Naive thymus-derived CD4-positive, alpha-beta T cell (primary cell): ENCODE measurements around the gene FGD3. TPM values are rescaled to one million over a fixed set of nuclear protein-coding genes. Genes with fewer than 3 reads are reported as not detected.
"Not testable (repeated sequence)": the region's sequence is repeated elsewhere in the genome, so short reads cannot be mapped to it uniquely, and the experiment has no call there.

Experiments
- ATAC-seq: fragments of 150-1000 bp; cut with Tn5 transposase; 2 replicates; pipeline ENCODE4 v1.10.0; 2021; ENCODE audit warnings: mild to moderate bottlenecking, moderate library complexity
- CTCF ChIA-PET: fragments of 350-600 bp; sonication (Branson Sonifier 250); formaldehyde crosslinking; loops from one replicate; lab custom pipeline; 2021; ENCODE audit warnings: antibody characterized with exemption; lab: Charles Lee
- POLR2A ChIA-PET: fragments of 350-600 bp; sonication (Branson Sonifier 250); formaldehyde crosslinking; loops from one replicate; lab custom pipeline; 2021; ENCODE audit warnings: antibody characterized with exemption, inconsistent platforms; lab: Charles Lee
- DNase-seq, 9 donors: peaks; one replicate each; pipeline versions ENCODE4 v3.0.0 to v3.0.0-alpha.2; 2020 to 2022; ENCODE audit warnings: mixed read lengths in 1 of 9
- H3K27ac ChIP-seq: one replicate; pipeline ENCODE4 v1.7.0; 2013; ENCODE audit warnings: mild to moderate bottlenecking, low read depth, low read length, moderate library complexity
- H3K27me3 ChIP-seq, 2 donors: one replicate each; pipeline ENCODE4 v1.7.0; 2013; ENCODE audit warnings: low read length in 2 of 2, mild to moderate bottlenecking in 2 of 2, moderate library complexity in 2 of 2; ENCODE audit not compliant: control insufficient read depth in 2 of 2, insufficient read depth in 2 of 2
- H3K36me3 ChIP-seq, 3 experiments: 1 replicate in 2 of 3; 2 replicates in 1 of 3; pipeline ENCODE4 v1.7.0; 2013; ENCODE audit warnings: low read length in 3 of 3, mild to moderate bottlenecking in 3 of 3, moderate library complexity in 1 of 3; ENCODE audit not compliant: insufficient read depth in 3 of 3, control insufficient read depth in 2 of 3
- H3K4me1 ChIP-seq, 2 donors: one replicate each; pipeline ENCODE4 v1.7.0; 2013; ENCODE audit warnings: low read length in 2 of 2, mild to moderate bottlenecking in 2 of 2, moderate library complexity in 1 of 2; ENCODE audit not compliant: control insufficient read depth in 2 of 2, insufficient read depth in 2 of 2
- H3K4me3 ChIP-seq: 2 replicates; pipeline ENCODE4 v1.7.0; 2013; ENCODE audit warnings: mild to moderate bottlenecking, low read length
- H3K9me3 ChIP-seq, 3 experiments: 1 replicate in 2 of 3; 2 replicates in 1 of 3; pipeline ENCODE4 v1.7.0; 2013; ENCODE audit warnings: low read length in 3 of 3; ENCODE audit not compliant: control insufficient read depth in 2 of 3
- H3K27ac Mint-ChIP-seq, 9 donors: one replicate each; pipeline ENCODE4 v1.8.0; 2020 to 2022; ENCODE audit warnings: mixed read lengths in 9 of 9, mild to moderate bottlenecking in 8 of 9, moderate library complexity in 5 of 9, inconsistent platforms in 2 of 9
- H3K27me3 Mint-ChIP-seq, 5 donors: one replicate each; pipeline ENCODE4 v1.8.0; 2021 to 2022; ENCODE audit warnings: mixed read lengths in 5 of 5, mild to moderate bottlenecking in 1 of 5
- H3K36me3 Mint-ChIP-seq, 5 donors: one replicate each; pipeline ENCODE4 v1.8.0; 2020 to 2022; ENCODE audit warnings: mixed read lengths in 5 of 5, mild to moderate bottlenecking in 3 of 5, inconsistent platforms in 1 of 5
- H3K4me1 Mint-ChIP-seq, 7 donors: one replicate each; pipeline ENCODE4 v1.8.0; 2020 to 2022; ENCODE audit warnings: mixed read lengths in 7 of 7, mild to moderate bottlenecking in 3 of 7, inconsistent platforms in 1 of 7
- H3K4me3 Mint-ChIP-seq, 10 donors: one replicate each; pipeline ENCODE4 v1.8.0; 2020 to 2022; ENCODE audit warnings: mild to moderate bottlenecking in 10 of 10, mixed read lengths in 10 of 10, moderate library complexity in 6 of 10, inconsistent platforms in 2 of 10
- H3K9me3 Mint-ChIP-seq, 11 donors: one replicate each; pipeline ENCODE4 v1.8.0; 2020 to 2022; ENCODE audit warnings: mixed read lengths in 11 of 11, mild to moderate bottlenecking in 4 of 11, inconsistent platforms in 1 of 11, moderate library complexity in 1 of 11
- intact Hi-C, 2 donors: fragments of 100-400 bp; cut with micrococcal nuclease; formaldehyde crosslinking; loops; one replicate each; pipeline ENCODE4 v1.15.1; 2023
- polyA plus RNA-seq, 2 donors: library from polyadenylated mRNA; unstranded; fragments of 300-500 nt; fragmentation: Illumina TruSeq; gene quantifications; one replicate each; pipeline ENCODE4 v1.2.3, GENCODE V29; 2021
- total RNA-seq, 6 experiments: library from RNA in 5 of 6; stranded (reverse) in 5 of 6; gene quantifications; 1 replicate in 5 of 6; 2 replicates in 1 of 6; pipeline ENCODE4 v1.2.3 and lab custom pipeline; 2021 to 2026

FGD3 gene
- total and polyA plus RNA-seq, 7 experiments from 2014 or later: 114 to 341 (median 193) TPM

- peaks cover 0 to 8% of the 10 kb centered on the region in 2 donors for H3K4me1 ChIP-seq
- H3K4me1 Mint-ChIP-seq: peaks cover 14 to 46% (median 25%) of the 10 kb centered on the region in 7 donors
- peaks cover 0 to 1% (median 0%) of the 10 kb centered on the region in 11 donors for H3K9me3 Mint-ChIP-seq
- H3K36me3 Mint-ChIP-seq: peaks cover under 1 to 45% (median 30%) of the 10 kb centered on the region in 5 donors
- peak overlapping the region; percentile 0 for H3K27ac ChIP-seq
- ChIA-PET POLR2A (interaction anchor here (0.6 to 8.5 kb wide), 8 partner anchors 10 to 155 kb away, joined by 3 to 99 read pairs (median 8); no protein-coding TSS in a partner anchor), CTCF (interaction anchor here (0.7 to 3.0 kb wide), 6 partner anchors 9 to 57 kb away, joined by 3 to 16 read pairs (median 6); no protein-coding TSS in a partner anchor)
- intact Hi-C loops: loop anchor here in 1 of 2 donors (2.0 kb wide), 1 partner anchor 15 kb away; no protein-coding TSS in a partner anchor
- H3K36me3 ChIP-seq: peaks cover 20 to 89% (median 50%) of the 10 kb centered on the region in 3 experiments
- DNase-seq (no peak), ATAC-seq (no peak)
- H3K4me3 Mint-ChIP-seq: peak overlapping the region in 2 of 10 donors; percentile 14 to 20
- H3K27me3 ChIP-seq: no peaks in the 10 kb centered on the region
- H3K27me3 Mint-ChIP-seq: no peaks in the 10 kb centered on the region
- H3K27ac Mint-ChIP-seq: peak overlapping the region in 8 of 9 donors; percentile 27 to 91 (median 84)
- H3K4me3 ChIP-seq: no peak overlapping the region
- no peaks in the 10 kb centered on the region for H3K9me3 ChIP-seq
These were observed 66.7 kb downstream of the FGD3 start for GRCh38 chr9:93013856-93014582.

- not testable (repeated sequence) for H3K4me3 ChIP-seq, DNase-seq, H3K9me3 Mint-ChIP-seq, H3K27me3 ChIP-seq, H3K9me3 ChIP-seq, ATAC-seq, H3K4me3 Mint-ChIP-seq, H3K27me3 Mint-ChIP-seq
- ChIA-PET POLR2A (interaction anchor here (1.1 to 8.5 kb wide), 6 partner anchors 10 to 50 kb away, joined by 4 to 99 read pairs (median 12); no protein-coding TSS in a partner anchor), CTCF (interaction anchor here (1.1 to 3.0 kb wide), 4 partner anchors 10 to 35 kb away, joined by 4 to 16 read pairs (median 10); no protein-coding TSS in a partner anchor)
- peak overlapping the region in 4 of 9 donors; percentile 19 to 72 (median 38) for H3K27ac Mint-ChIP-seq
- H3K4me1 Mint-ChIP-seq: peaks cover 22 to 47% (median 29%) of the 10 kb centered on the region in 7 donors
- peaks cover 8 to 47% (median 33%) of the 10 kb centered on the region in 5 donors for H3K36me3 Mint-ChIP-seq
- H3K27ac ChIP-seq: peak overlapping the region; percentile 23
- peaks cover 3 to 14% of the 10 kb centered on the region in 2 donors for H3K4me1 ChIP-seq
- intact Hi-C loops: loop anchor here in 1 of 2 donors (2.0 kb wide), 1 partner anchor 14 kb away; no protein-coding TSS in a partner anchor
- peaks cover 19 to 89% (median 51%) of the 10 kb centered on the region in 3 experiments for H3K36me3 ChIP-seq
These were observed 67.9 kb downstream of the FGD3 start for GRCh38 chr9:93015190-93015589.

GRCh38 chr9:93017621-93018020, 70.3 kb downstream of the FGD3 start:
- Mint-ChIP-seq H3K9me3 (peaks cover 0 to 1% (median 0%) of the 10 kb centered on the region in 11 donors), H3K4me1 (peaks cover 22 to 64% (median 50%) of the 10 kb centered on the region in 7 donors), H3K27me3 (no peaks in the 10 kb centered on the region), H3K27ac (peak overlapping the region in 8 of 9 donors; percentile 74 to 100 (median 92)), H3K4me3 (no peak overlapping the region), H3K36me3 (peaks cover 8 to 61% (median 34%) of the 10 kb centered on the region in 5 donors)
- no peaks in the 10 kb centered on the region for H3K27me3 ChIP-seq
- H3K4me1 ChIP-seq: peaks cover 9 to 34% of the 10 kb centered on the region in 2 donors
- no peak overlapping the region for H3K4me3 ChIP-seq
- ChIA-PET POLR2A (interaction anchor here (0.9 to 18.3 kb wide), 5 partner anchors 9 to 51 kb away, joined by 3 to 233 read pairs (median 25); no protein-coding TSS in a partner anchor), CTCF (interaction anchor here (0.9 kb wide), 1 partner anchor 39 kb away, joined by 3 read pairs; no protein-coding TSS in a partner anchor)
- DNase-seq: peak in 1 of 9 donors; percentile 8
- H3K36me3 ChIP-seq: peaks cover 22 to 93% (median 45%) of the 10 kb centered on the region in 3 experiments
- H3K9me3 ChIP-seq: no peaks in the 10 kb centered on the region
- intact Hi-C loops: no loop called here
- peak overlapping the region; percentile 90 for H3K27ac ChIP-seq
- no peak for ATAC-seq

GRCh38 chr9:93020151-93020550, 72.8 kb downstream of the FGD3 start:
- H3K36me3 Mint-ChIP-seq: peaks cover 8 to 53% (median 31%) of the 10 kb centered on the region in 5 donors
- no peak for ATAC-seq
- ChIA-PET CTCF (interaction anchor here (0.8 to 1.3 kb wide), 5 partner anchors 8 to 304 kb away, joined by 3 to 4 read pairs (median 4); no protein-coding TSS in a partner anchor), POLR2A (interaction anchor here (0.7 to 19.6 kb wide), 13 partner anchors 8 to 114 kb away, joined by 3 to 365 read pairs (median 4); partner anchors contain the start of genes NINJ1 and SUSD3)
- H3K9me3 Mint-ChIP-seq: peaks cover 0 to 1% (median 0%) of the 10 kb centered on the region in 11 donors
- Histone ChIP-seq H3K36me3 (peaks cover 24 to 93% (median 42%) of the 10 kb centered on the region in 3 experiments), H3K4me3 (no peak overlapping the region), H3K9me3 (no peaks in the 10 kb centered on the region), H3K27ac (peak overlapping the region; percentile 90), H3K27me3 (no peaks in the 10 kb centered on the region), H3K4me1 (peaks cover 18 to 54% of the 10 kb centered on the region in 2 donors)
- intact Hi-C loops: no loop called here
- peak overlapping the region in 8 of 9 donors; percentile 95 to 100 (median 98) for H3K27ac Mint-ChIP-seq
- DNase-seq: no peak
- peak overlapping the region in 1 of 10 donors; percentile 42 for H3K4me3 Mint-ChIP-seq
- H3K4me1 Mint-ChIP-seq: peaks cover 29 to 75% (median 66%) of the 10 kb centered on the region in 7 donors
- H3K27me3 Mint-ChIP-seq: no peaks in the 10 kb centered on the region

GRCh38 chr9:93020771-93021670, 73.7 kb downstream of the FGD3 start:
- no peaks in the 10 kb centered on the region for H3K27me3 ChIP-seq
- peak overlapping the region; percentile 77 to 100 (median 98) for H3K27ac Mint-ChIP-seq
- peak overlapping the region in 7 of 10 donors; percentile 13 to 61 (median 42) for H3K4me3 Mint-ChIP-seq
- no peaks in the 10 kb centered on the region for H3K9me3 ChIP-seq
- H3K9me3 Mint-ChIP-seq: peaks cover 0 to 1% (median 0%) of the 10 kb centered on the region in 11 donors
- POLR2A ChIA-PET: interaction anchor here (0.7 to 19.6 kb wide), 13 partner anchors 8 to 113 kb away, joined by 3 to 365 read pairs (median 3); partner anchors contain the start of genes NINJ1 and SUSD3
- H3K4me1 Mint-ChIP-seq: peaks cover 35 to 83% (median 71%) of the 10 kb centered on the region in 7 donors
- H3K36me3 ChIP-seq: peaks cover 27 to 91% (median 37%) of the 10 kb centered on the region in 3 experiments
- H3K4me1 ChIP-seq: peaks cover 27 to 63% of the 10 kb centered on the region in 2 donors
- H3K27ac ChIP-seq: peak overlapping the region; percentile 90
- H3K27me3 Mint-ChIP-seq: no peaks in the 10 kb centered on the region
- CTCF ChIA-PET: interaction anchor here (0.5 to 1.3 kb wide), 3 partner anchors 55 to 305 kb away, joined by 3 to 4 read pairs (median 3); no protein-coding TSS in a partner anchor
- DNase-seq: peak in 7 of 9 donors; percentile 35 to 76 (median 65)
- H3K36me3 Mint-ChIP-seq: peaks cover 8 to 52% (median 35%) of the 10 kb centered on the region in 5 donors
- peak; percentile 80 for ATAC-seq
- intact Hi-C loops: no loop called here
- no peak overlapping the region for H3K4me3 ChIP-seq
